ENCODE results near the gene NACC1. TPM values are rescaled to one million over a fixed set of nuclear protein-coding genes. Genes with fewer than 3 reads are reported as not detected.
"Not testable (repeated sequence)": the region's sequence is repeated elsewhere in the genome, so short reads cannot be mapped to it uniquely, and the experiment has no call there.

Gene NACC1
- total RNA-seq, 1 donor from 2014 or later = 103 TPM

DNA sequence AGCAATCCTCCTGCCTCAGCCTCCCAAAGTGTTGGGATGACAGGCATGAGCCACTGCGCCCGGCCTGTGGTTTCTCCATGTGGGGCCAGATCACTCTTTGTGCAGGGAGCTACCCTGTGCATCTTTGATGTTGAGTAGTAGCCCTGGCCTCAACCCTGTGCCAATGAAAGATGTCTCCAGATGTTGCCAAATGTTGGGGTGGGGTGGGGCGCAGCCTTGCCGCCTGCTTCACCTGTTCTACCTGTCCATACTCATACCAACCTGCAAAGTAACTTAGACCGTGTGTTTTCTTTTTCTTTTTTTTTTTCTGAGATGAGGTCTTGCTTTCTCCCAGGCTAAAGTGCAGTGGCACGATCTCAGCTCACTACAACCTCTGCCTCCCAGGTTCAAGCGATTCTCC is 53.1 kb downstream of the NACC1 start:
- no peak for DNase-seq (ENCODE audit: low spot score, unreplicated experiment)
- Mint-ChIP-seq H3K36me3 (ENCODE audit: insufficient read depth) (no peaks in the 10 kb centered on the region), H3K9me3 (ENCODE audit: low read depth) (no peaks in the 10 kb centered on the region), H3K4me3 (ENCODE audit: low read depth) (no peak overlapping the region), H3K4me1 (ENCODE audit: low read depth) (peaks cover 20% of the 10 kb centered on the region), H3K27ac (no peak overlapping the region), H3K27me3 (no peaks in the 10 kb centered on the region)
- TF ChIP-seq, protein P1, sequence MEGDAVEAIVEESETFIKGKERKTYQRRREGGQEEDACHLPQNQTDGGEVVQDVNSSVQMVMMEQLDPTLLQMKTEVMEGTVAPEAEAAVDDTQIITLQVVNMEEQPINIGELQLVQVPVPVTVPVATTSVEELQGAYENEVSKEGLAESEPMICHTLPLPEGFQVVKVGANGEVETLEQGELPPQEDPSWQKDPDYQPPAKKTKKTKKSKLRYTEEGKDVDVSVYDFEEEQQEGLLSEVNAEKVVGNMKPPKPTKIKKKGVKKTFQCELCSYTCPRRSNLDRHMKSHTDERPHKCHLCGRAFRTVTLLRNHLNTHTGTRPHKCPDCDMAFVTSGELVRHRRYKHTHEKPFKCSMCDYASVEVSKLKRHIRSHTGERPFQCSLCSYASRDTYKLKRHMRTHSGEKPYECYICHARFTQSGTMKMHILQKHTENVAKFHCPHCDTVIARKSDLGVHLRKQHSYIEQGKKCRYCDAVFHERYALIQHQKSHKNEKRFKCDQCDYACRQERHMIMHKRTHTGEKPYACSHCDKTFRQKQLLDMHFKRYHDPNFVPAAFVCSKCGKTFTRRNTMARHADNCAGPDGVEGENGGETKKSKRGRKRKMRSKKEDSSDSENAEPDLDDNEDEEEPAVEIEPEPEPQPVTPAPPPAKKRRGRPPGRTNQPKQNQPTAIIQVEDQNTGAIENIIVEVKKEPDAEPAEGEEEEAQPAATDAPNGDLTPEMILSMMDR (IDR thresholded peaks at IDR 0.05; ENCODE audit: unreplicated experiment) = no peak

DNA sequence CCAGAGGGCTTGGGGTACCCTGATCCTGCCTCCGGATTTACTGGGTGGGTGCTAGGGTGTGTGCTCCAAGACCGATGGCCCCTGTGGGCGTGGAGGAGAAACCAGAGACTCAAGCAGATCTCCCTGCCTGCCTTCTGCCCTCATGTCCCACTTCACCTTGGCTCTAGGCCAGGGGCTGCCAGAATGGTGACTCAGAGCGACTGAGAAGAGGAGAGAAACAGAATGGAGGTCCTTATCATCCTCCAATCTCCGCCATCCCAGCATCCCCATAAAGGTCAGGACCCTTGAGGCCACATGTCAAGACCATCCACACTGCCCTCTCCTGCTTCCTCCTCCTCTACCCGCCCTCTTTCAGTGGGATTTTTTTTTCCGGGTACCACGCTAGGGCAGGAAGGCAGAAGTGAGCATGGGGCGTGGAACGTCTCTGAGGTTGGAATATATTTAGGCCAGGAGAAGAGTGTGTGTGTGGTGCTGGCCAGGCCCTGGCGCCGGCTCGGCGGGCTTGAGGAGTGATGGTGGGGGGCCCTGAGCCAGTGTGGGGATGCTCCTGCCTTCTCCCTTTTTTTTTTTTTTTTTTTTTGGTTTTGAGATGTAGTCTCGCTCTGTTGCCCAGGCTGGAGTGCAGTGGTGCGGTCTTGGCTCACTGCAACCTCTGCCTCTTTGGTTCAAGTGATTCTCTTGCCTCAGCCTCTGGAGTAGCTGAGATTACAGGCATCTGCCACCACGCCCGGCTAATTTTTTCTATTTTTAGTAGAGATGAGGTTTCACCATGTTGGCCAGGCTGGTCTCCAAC is 54.5 kb downstream of the NACC1 start:
- no peaks in the 10 kb centered on the region for H3K9me3 Mint-ChIP-seq (ENCODE audit: low read depth)
- H3K4me1 Mint-ChIP-seq (ENCODE audit: low read depth) = peaks cover 13% of the 10 kb centered on the region
- no peak overlapping the region for H3K27ac Mint-ChIP-seq
- no peaks in the 10 kb centered on the region for H3K27me3 Mint-ChIP-seq
- TF ChIP-seq, protein P1 (IDR thresholded peaks at IDR 0.05; ENCODE audit: unreplicated experiment) = no peak
- no peak overlapping the region for H3K4me3 Mint-ChIP-seq (ENCODE audit: low read depth)
- H3K36me3 Mint-ChIP-seq (ENCODE audit: insufficient read depth) = no peaks in the 10 kb centered on the region
- DNase-seq (ENCODE audit: low spot score, unreplicated experiment) = no peak

DNA sequence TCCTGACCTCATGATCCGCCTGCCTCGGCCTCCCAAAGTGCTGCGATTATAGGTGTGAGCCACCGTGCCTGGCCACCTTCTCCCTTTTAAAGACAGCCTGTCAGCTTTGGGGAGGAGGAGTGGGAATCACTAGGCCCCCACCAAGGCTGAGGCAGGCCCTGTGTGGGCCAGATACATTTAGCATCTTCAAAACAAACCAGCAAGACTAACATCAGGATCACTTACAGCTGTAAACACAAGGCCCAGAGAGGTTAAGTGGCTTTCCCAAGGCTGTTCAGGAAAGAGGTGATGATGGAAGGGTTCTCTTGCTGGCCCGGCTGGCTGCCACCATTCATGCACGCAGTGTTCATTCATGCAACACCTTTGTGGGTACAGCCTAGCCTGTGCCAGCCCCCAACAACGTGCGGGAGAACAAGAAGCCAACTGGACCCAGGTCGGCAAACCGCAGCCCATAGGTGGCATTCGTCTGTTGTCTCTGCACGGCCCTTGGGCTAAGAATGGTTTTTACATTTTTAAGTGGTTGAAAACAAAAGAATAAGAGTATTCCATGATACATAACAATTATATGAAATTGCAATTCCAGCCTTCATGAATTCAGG is 55.2 kb downstream of the NACC1 start:
- Mint-ChIP-seq H3K4me3 (ENCODE audit: low read depth) (no peak overlapping the region), H3K36me3 (ENCODE audit: insufficient read depth) (no peaks in the 10 kb centered on the region), H3K27ac (no peak overlapping the region), H3K9me3 (ENCODE audit: low read depth) (no peaks in the 10 kb centered on the region), H3K4me1 (ENCODE audit: low read depth) (peaks cover 10% of the 10 kb centered on the region), H3K27me3 (no peaks in the 10 kb centered on the region)
- DNase-seq (ENCODE audit: low spot score, unreplicated experiment) = no peak
- TF ChIP-seq, protein P1 (IDR thresholded peaks at IDR 0.05; ENCODE audit: unreplicated experiment) = no peak

DNA sequence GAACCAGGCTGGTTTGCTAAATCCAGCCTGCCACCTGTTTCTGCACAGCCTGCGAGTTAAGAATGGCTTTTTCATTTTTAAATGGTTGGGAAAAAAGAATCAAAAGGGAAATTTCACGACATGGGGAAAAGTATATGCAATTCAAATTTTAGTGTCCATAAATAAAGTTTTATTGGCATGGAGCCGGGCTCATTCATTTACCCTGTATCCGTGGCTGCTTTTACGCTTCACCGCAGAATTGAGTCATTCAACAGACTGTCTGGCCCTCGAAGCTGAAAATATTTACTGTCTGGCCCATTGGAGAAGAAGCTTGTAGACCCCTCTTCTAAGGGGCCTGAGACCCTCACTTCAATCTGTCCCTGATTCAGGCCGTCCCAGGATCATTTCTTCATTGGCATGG is 58.3 kb downstream of the NACC1 start:
- no peak for DNase-seq (ENCODE audit: low spot score, unreplicated experiment)
- H3K27ac Mint-ChIP-seq = no peak overlapping the region

DNA sequence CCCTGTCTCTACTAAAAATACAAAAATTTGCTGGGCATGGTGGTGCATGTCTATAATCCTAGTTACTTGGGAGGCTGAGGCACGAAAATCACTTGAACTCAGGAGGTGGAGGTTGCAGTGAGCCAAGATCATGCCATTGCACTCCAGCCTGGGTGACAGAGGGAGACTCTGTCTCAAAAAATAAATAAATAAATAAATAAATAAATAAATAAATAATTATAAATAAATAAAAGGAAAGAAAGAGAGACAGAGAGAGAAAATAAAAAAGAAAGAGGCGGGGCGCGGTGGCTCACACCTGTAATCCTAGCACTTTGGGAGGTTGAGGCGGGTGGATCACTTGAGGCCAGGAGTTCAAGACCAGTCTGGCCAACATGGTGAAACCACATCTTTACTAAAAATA is 59.5 kb downstream of the NACC1 start:
- H3K36me3 Mint-ChIP-seq (ENCODE audit: insufficient read depth); DNase-seq (ENCODE audit: low spot score, unreplicated experiment); H3K9me3 Mint-ChIP-seq (ENCODE audit: low read depth); H3K27ac Mint-ChIP-seq; H3K27me3 Mint-ChIP-seq; H3K4me1 Mint-ChIP-seq (ENCODE audit: low read depth); H3K4me3 Mint-ChIP-seq (ENCODE audit: low read depth): not testable (repeated sequence)

More for the DNA sequence above, 58.3 kb downstream of the NACC1 start:
- Mint-ChIP-seq H3K27me3 (no peaks in the 10 kb centered on the region), H3K36me3 (ENCODE audit: insufficient read depth) (no peaks in the 10 kb centered on the region), H3K4me1 (ENCODE audit: low read depth) (no peaks in the 10 kb centered on the region), H3K4me3 (ENCODE audit: low read depth) (no peak overlapping the region), H3K9me3 (ENCODE audit: low read depth) (no peaks in the 10 kb centered on the region)
- TF ChIP-seq, protein P1 (IDR thresholded peaks at IDR 0.05; ENCODE audit: unreplicated experiment) = no peak

DNA sequence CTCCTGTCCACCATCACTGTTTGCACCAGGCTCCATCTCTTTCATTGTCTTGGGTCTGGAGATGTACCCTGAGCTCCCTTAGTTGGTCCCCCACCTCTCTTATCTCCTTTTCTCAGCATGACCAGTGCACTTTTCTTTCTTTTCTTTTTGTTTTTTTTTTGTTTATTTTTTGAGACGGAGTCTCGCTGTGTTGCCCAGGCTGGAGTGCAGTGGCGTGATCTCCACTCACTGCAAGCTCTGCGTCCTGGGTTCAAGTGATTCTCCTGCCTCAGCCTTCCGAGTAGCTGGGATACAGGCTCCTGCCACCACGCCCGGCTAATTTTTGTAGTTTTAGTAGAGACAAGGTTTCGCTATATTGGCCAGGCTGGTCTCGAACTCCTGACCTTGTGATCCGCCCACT is 60.2 kb downstream of the NACC1 start:
- not testable (repeated sequence) for H3K27me3 Mint-ChIP-seq; H3K4me1 Mint-ChIP-seq (ENCODE audit: low read depth); H3K4me3 Mint-ChIP-seq (ENCODE audit: low read depth); H3K27ac Mint-ChIP-seq; H3K36me3 Mint-ChIP-seq (ENCODE audit: insufficient read depth); DNase-seq (ENCODE audit: low spot score, unreplicated experiment); H3K9me3 Mint-ChIP-seq (ENCODE audit: low read depth)

Measured in progenitor cell of endocrine pancreas (in vitro differentiated cells).